ENCODE data around the gene DISC1.

GRCh38 chr1:231594749-231595148 lies 31.8 kb upstream of the DISC1 start:
- TF ChIP-seq CTCF (IDR thresholded peaks at IDR 0.05; ENCODE audit: low read length) (no peak), EZH2 (IDR thresholded peaks at IDR 0.05; ENCODE audit: borderline replicate concordance, low read length) (no peak)

Data from OCI-LY1 (cell line).